ENCODE measurements around the gene PSMB1. TPM values are rescaled to one million over a fixed set of nuclear protein-coding genes. Genes with fewer than 3 reads are reported as not detected.
A peak's percentile ranks its signal among the peaks of the same experiment; 100 is the strongest.

PSMB1 gene
- total and polyA plus RNA-seq, 5 donors = 125 to 280 (median 144) TPM

DNA sequence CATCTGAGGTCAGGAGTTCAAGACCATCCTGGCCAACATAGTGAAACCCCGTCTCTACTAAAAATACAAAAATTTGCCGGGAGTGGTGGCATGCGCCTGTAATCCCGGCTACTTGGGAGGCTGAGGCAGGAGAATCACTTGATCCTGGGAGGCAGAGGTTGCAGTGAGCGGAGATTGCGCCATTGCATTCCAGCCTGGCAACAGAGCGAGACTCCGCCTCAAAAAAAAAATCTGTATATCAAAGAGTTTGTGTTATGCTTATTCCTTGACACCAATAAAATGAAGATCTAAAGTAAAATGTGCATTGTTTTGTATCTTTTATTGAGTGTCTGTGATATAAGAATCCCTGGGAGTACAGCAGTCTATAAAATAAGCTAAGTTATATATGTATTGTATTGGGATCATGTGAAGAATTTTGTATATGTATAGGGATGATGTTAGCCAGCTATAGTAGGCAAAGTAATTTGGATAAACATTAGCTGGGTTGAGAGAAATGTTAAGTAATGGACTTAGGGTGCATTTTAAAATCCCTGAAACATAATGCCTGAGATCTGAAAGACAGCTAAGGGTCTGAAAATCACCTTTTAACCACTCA is 11.9 kb upstream of the PSMB1 start:
- DNase-seq = no peak
- Histone ChIP-seq H3K27me3 (ENCODE audit: control insufficient read depth, insufficient read depth) (no peaks in the 10 kb centered on the region), H3K9me3 (ENCODE audit: control insufficient read depth, low read length) (no peaks in the 10 kb centered on the region), H3K4me3 (ENCODE audit: low read length) (no peak overlapping the region), H3K4me1 (ENCODE audit: control insufficient read depth, insufficient read depth, low read length) (no peaks in the 10 kb centered on the region), H3K27ac (ENCODE audit: low read length) (no peak overlapping the region)
- intact Hi-C loops (cut with DNase I) = no loop called here
- no peak for ATAC-seq
- WGBS = 95% methylated on average over 7 of the region's 8 CpGs

DNA sequence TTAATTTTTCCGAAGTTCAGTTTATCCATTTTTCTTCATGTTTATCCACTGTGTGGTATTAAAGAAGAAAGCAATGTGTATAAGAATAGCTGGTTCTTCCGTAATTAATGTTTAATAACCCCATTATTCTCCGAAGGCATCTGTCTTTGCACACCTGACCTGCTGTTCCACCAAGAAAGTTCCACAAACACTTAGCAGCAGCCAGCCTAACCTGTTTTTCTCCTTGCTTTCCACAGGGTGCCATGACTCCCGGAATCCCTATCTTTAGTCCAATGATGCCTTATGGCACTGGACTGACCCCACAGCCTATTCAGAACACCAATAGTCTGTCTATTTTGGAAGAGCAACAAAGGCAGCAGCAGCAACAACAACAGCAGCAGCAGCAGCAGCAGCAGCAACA is 8.4 kb upstream of the PSMB1 start:
- no peak for ATAC-seq
- no peak overlapping the region for H3K27ac ChIP-seq (ENCODE audit: low read length)
- intact Hi-C loops (cut with DNase I) = no loop called here
- no peak overlapping the region for H3K4me3 ChIP-seq (ENCODE audit: low read length)
- no peaks in the 10 kb centered on the region for H3K4me1 ChIP-seq (ENCODE audit: control insufficient read depth, insufficient read depth, low read length)
- 93% methylated on average over 4 of the region's 4 CpGs for WGBS
- H3K9me3 ChIP-seq (ENCODE audit: control insufficient read depth, low read length) = no peaks in the 10 kb centered on the region
- H3K27me3 ChIP-seq (ENCODE audit: control insufficient read depth, insufficient read depth) = no peaks in the 10 kb centered on the region
- DNase-seq = no peak

DNA sequence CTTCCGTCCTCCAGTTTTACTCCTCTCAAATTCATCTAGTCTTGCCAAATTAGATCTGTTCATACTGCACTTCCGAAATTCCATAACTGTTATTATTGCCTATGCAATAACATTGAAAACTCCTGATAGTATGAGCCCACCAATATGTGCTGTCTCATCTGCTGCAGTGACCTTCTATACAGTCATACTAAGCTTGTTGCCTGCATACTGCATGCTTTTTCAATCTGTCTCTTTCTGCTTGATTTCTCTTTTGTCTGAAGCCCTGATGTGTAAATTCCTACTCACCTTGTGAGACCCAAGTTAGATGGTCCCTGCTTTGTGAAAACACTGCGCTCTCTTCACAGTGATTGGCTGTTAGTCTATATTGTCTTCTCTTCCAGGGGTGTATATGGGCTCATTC is 2.2 kb upstream of the PSMB1 start:
- WGBS = 49% methylated on average over 3 of the region's 3 CpGs
- Histone ChIP-seq H3K9me3 (ENCODE audit: control insufficient read depth, low read length) (no peaks in the 10 kb centered on the region), H3K27me3 (ENCODE audit: control insufficient read depth, insufficient read depth) (no peaks in the 10 kb centered on the region), H3K27ac (ENCODE audit: low read length) (no peak overlapping the region), H3K4me1 (ENCODE audit: control insufficient read depth, insufficient read depth, low read length) (no peaks in the 10 kb centered on the region), H3K4me3 (ENCODE audit: low read length) (peak overlapping the region; percentile 85)
- DNase-seq = no peak
- intact Hi-C loops (cut with DNase I) = no loop called here
- no peak for ATAC-seq

DNA sequence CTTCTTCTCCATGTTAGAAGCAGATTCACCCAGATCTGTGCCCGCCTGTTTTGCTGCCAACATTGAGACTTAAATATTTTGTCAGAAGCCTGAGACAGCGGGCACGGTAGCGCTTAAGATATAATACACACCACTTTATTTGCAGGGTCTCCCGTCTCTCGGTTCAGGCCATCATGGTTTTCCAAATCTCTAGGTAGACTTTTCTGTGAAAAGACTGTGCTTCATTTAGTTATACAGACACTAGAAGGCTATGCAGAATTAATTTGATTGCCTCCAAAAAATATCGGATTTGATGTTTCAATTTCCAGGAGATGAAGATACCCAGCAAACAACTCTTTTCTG is 1.7 kb upstream of the PSMB1 start:
- Histone ChIP-seq H3K27me3 (ENCODE audit: control insufficient read depth, insufficient read depth) (no peaks in the 10 kb centered on the region), H3K27ac (ENCODE audit: low read length) (peak overlapping the region; percentile 65), H3K4me3 (ENCODE audit: low read length) (peak overlapping the region; percentile 85), H3K9me3 (ENCODE audit: control insufficient read depth, low read length) (no peaks in the 10 kb centered on the region), H3K4me1 (ENCODE audit: control insufficient read depth, insufficient read depth, low read length) (no peaks in the 10 kb centered on the region)
- no peak for ATAC-seq
- no peak for DNase-seq
- 2% methylated on average over 7 of the region's 7 CpGs for WGBS
- intact Hi-C loops (cut with DNase I) = no loop called here

DNA sequence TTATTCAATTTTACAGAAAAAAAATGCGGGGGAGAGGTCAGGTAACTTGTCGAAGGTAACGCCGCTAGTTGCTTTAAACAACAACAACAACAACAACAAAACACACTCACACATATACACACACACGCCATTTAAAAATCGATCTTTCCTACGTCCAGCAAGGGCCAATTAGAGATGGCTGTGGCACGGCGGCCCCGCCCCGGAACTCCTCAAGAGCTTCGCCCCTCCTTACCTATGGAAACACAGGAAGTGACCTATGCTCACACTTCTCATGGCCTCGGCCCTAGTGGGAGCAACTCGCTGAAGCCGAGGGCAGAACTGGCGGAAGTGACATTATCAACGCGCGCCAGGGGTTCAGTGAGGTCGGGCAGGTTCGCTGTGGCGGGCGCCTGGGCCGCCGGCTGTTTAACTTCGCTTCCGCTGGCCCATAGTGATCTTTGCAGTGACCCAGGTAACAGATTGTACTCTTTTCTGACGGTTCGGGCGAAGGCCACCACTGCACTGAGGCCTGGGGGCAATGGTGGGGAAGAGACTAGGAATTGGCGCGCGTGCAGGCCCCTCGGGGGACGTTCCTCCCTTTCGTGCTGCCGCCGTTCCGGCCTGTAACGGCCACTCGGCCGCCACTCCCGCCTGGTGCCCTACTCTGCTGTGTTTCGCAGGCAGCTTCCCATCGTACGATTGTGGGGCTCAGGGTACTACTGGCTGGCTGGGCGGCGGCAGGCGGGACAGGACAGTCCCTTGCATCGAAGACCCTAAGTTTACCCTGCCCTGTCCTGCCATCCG is 1.1 kb upstream of the PSMB1 start, which contains the start of gene TBP:
TSS of gene TBP (plus strand) at position 357 of the 783 bp plus-strand sequence. CDS start 2,661 bp downstream, outside the sequence.
- peak; percentile 98 to 99 for ATAC-seq
- Histone ChIP-seq H3K4me3 (ENCODE audit: low read length) (peak within 1 kb of the TSS; percentile 85), H3K9me3 (ENCODE audit: control insufficient read depth, low read length) (no peaks in the 10 kb centered on the region)

DNA sequence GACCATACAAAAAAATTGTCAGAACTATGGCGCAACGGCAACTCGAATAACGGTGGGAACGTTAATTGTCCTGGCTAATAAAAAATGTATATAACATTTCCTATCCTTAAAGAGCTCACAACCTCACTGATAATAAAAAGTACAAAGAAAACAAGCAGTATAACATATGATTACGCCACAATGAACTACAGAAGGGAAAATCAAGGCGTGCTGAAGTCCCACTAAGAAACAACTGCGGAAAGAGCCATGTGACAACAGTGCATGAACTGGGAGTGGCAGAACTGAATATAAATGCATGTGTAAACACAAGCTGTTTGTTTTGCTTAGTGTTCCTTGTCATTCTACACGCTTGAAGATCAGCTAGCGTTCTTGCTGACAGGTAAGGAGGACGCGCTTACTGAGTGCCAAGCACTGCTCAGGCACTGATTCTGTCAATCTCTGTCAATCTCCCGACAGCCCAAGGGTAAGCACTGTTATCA is 466 bp upstream of the PSMB1 start:
- H3K4me1 ChIP-seq (ENCODE audit: control insufficient read depth, insufficient read depth, low read length) = no peaks in the 10 kb centered on the region
- DNase-seq (no peak), ATAC-seq (peak; percentile 53 to 64)
- intact Hi-C loops (cut with DNase I) = no loop called here
- peak overlapping the region; percentile 85 for H3K4me3 ChIP-seq (ENCODE audit: low read length)
- H3K9me3 ChIP-seq (ENCODE audit: control insufficient read depth, low read length) = no peaks in the 10 kb centered on the region
- WGBS = under 1% methylated on average over 13 of the region's 13 CpGs
- H3K27me3 ChIP-seq (ENCODE audit: control insufficient read depth, insufficient read depth) = no peaks in the 10 kb centered on the region
- H3K27ac ChIP-seq (ENCODE audit: low read length) = peak overlapping the region; percentile 56

More for the DNA sequence above, 1.1 kb upstream of the PSMB1 start, which contains the start of gene TBP:
- Histone ChIP-seq H3K27ac (ENCODE audit: low read length) (peak within 1 kb of the TSS; percentile 100), H3K27me3 (ENCODE audit: control insufficient read depth, insufficient read depth) (no peaks in the 10 kb centered on the region), H3K4me1 (ENCODE audit: control insufficient read depth, insufficient read depth, low read length) (no peaks in the 10 kb centered on the region)
- intact Hi-C loops (cut with DNase I) = no loop called here
- DNase-seq = peak; percentile 98 to 99 (median 98)
- under 1% methylated on average over 51 of the region's 51 CpGs for WGBS

DNA sequence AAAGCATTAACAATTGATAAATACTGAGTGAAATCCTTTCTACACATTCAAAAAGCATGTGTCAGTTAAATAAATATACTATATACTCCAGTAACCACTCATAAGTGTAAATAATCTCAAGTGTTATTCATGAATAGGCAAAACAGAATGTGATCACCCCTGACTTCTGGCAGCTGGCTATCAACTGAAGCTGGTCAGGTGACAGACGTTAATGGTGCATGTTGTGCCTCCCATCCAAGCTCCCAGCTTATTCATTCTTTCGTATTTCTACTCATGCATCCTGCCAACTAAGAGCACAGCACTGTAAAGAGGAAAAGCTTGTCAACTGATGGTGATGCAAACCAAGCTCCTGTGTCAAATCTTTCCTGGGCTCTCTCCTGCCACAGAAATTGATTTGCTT is 7.7 kb downstream of the PSMB1 start:
- H3K4me1 ChIP-seq (ENCODE audit: control insufficient read depth, insufficient read depth, low read length) = no peaks in the 10 kb centered on the region
- no peaks in the 10 kb centered on the region for H3K9me3 ChIP-seq (ENCODE audit: control insufficient read depth, low read length)
- intact Hi-C loops (cut with DNase I) = no loop called here
- DNase-seq (no peak), ATAC-seq (no peak)
- no peaks in the 10 kb centered on the region for H3K27me3 ChIP-seq (ENCODE audit: control insufficient read depth, insufficient read depth)
- H3K4me3 ChIP-seq (ENCODE audit: low read length) = no peak overlapping the region
- WGBS = 15% methylated on average over 2 of the region's 2 CpGs
- H3K27ac ChIP-seq (ENCODE audit: low read length) = no peak overlapping the region

DNA sequence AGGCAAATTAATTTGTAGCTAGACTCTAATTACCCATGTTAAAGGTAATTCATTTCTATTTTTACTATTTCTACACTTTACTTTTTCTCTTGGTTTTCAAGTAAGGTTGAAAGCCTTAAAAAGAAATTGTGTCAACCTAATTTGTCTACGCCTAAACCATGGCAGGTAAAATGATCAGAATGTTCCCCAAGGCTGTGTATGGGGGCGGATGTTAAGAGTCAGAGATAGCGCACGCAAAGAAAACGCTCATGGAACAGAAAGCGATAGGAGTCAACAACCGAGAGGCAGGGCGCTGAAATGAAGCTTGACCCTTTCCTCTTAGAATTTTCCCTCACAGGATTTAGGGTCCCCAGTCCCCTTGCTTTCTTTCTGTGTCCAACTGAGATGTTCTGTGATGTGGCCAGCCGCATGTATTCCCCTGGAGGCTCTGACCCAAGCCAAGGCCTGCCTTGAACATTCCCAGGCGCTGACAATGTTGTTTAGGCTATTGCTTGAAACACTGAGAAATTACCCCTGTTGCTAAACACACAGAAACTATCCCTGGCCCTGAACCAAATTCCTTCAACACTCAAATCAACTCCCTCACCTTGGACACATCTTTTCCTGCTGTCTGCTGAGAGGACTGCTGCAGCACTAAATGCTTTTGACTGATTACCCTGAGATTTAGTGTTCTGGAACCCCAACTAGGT is 10.9 kb downstream of the PSMB1 start:
- H3K27me3 ChIP-seq (ENCODE audit: control insufficient read depth, insufficient read depth) = no peaks in the 10 kb centered on the region
- intact Hi-C loops (cut with DNase I) = no loop called here
- 86% methylated on average over 10 of the region's 10 CpGs for WGBS
- H3K4me1 ChIP-seq (ENCODE audit: control insufficient read depth, insufficient read depth, low read length) = no peaks in the 10 kb centered on the region
- H3K9me3 ChIP-seq (ENCODE audit: control insufficient read depth, low read length) = no peaks in the 10 kb centered on the region
- H3K27ac ChIP-seq (ENCODE audit: low read length) = no peak overlapping the region
- no peak overlapping the region for H3K4me3 ChIP-seq (ENCODE audit: low read length)
- no peak for DNase-seq
- ATAC-seq = no peak

DNA sequence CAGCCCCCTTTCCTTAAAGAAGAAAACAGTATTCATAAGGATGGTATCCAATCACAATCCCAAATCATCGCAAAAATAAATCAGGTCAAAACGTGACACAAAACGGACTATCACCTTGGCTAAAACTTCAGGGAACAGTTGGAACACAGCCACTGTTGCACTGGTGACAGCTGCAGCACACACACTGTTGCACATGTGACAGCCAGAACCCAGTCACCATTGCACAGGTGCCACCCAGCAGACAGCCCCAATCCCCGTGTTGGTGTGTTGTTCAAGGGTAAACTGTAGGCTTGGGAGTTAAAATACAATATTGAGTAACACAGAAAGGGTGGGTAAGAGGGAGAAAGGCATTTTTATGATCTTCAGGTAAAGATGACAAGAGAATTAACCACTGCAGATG is 15.8 kb downstream of the PSMB1 start:
- intact Hi-C loops (cut with DNase I) = loop anchor here in 1 of 4 donors (10.0 kb wide), 1 partner anchor 743 kb away; no protein-coding TSS in a partner anchor
- H3K4me3 ChIP-seq (ENCODE audit: low read length) = no peak overlapping the region
- DNase-seq (no peak), ATAC-seq (no peak)
- H3K27me3 ChIP-seq (ENCODE audit: control insufficient read depth, insufficient read depth) = no peaks in the 10 kb centered on the region
- H3K27ac ChIP-seq (ENCODE audit: low read length) = no peak overlapping the region
- WGBS = 76% methylated on average over 4 of the region's 4 CpGs
- H3K9me3 ChIP-seq (ENCODE audit: control insufficient read depth, low read length) = no peaks in the 10 kb centered on the region
- H3K4me1 ChIP-seq (ENCODE audit: control insufficient read depth, insufficient read depth, low read length) = no peaks in the 10 kb centered on the region

DNA sequence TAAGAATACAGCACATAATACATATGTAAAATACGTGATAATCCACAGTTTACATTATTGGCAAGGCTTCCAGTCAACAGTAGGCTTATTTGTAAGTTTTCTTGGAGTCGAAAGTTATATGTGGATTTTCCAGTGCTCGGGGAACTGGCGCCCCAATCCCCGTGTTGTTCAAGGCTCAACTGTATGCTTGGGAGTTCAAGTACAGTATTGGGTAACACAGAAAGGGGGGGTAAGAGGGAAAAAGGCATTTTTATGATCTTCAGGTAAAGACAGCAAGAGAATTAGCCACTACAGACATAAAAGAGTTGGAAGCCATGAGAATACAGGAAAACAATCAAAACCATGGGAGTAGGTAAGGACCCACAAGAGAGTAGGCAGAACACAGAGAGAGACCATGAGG is 16.4 kb downstream of the PSMB1 start:
- no peak for DNase-seq
- no peak for ATAC-seq
- no peaks in the 10 kb centered on the region for H3K27me3 ChIP-seq (ENCODE audit: control insufficient read depth, insufficient read depth)
- intact Hi-C loops (cut with DNase I) = loop anchor here in 1 of 4 donors (10.0 kb wide), 1 partner anchor 742 kb away; no protein-coding TSS in a partner anchor
- no peaks in the 10 kb centered on the region for H3K4me1 ChIP-seq (ENCODE audit: control insufficient read depth, insufficient read depth, low read length)
- no peak overlapping the region for H3K27ac ChIP-seq (ENCODE audit: low read length)
- no peak overlapping the region for H3K4me3 ChIP-seq (ENCODE audit: low read length)
- 91% methylated on average over 5 of the region's 5 CpGs for WGBS
- H3K9me3 ChIP-seq (ENCODE audit: control insufficient read depth, low read length) = no peaks in the 10 kb centered on the region

DNA sequence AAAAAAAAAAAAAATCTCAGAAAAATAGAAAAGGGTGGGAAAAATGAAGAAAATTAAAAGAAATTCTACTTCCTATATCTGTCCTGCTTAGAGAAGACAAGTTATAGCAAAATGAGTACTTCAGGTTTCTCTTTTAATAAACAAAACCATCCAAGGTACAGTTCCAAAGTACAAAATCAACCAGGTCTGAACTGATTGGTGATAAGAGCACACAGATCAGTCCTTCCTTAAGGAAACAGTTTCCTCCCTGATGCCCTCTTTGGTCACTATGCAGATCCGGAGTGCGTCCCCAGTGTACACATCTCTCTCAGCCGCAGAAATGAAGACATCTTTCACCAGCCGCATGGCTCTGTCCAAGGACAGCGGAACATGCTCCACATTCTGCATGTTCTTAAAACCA is 18.1 kb downstream of the PSMB1 start:
- intact Hi-C loops (cut with DNase I) = loop anchor here in 1 of 4 donors (10.0 kb wide), 1 partner anchor 740 kb away; no protein-coding TSS in a partner anchor
- Histone ChIP-seq H3K27me3 (ENCODE audit: control insufficient read depth, insufficient read depth) (no peaks in the 10 kb centered on the region), H3K4me3 (ENCODE audit: low read length) (no peak overlapping the region), H3K27ac (ENCODE audit: low read length) (no peak overlapping the region), H3K4me1 (ENCODE audit: control insufficient read depth, insufficient read depth, low read length) (no peaks in the 10 kb centered on the region), H3K9me3 (ENCODE audit: control insufficient read depth, low read length) (no peaks in the 10 kb centered on the region)
- no peak for DNase-seq
- peak in 1 of 2 donors; percentile 17 for ATAC-seq
- 84% methylated on average over 5 of the region's 5 CpGs for WGBS
